ENCODE data around the gene TGFBRAP1. TPM values are rescaled to one million over a fixed set of nuclear protein-coding genes. Genes with fewer than 3 reads are reported as not detected.

The TGFBRAP1 gene
- total and polyA plus RNA-seq, 4 experiments from 2014 or later: 19.9 to 27.4 (median 20.8) TPM

DNA sequence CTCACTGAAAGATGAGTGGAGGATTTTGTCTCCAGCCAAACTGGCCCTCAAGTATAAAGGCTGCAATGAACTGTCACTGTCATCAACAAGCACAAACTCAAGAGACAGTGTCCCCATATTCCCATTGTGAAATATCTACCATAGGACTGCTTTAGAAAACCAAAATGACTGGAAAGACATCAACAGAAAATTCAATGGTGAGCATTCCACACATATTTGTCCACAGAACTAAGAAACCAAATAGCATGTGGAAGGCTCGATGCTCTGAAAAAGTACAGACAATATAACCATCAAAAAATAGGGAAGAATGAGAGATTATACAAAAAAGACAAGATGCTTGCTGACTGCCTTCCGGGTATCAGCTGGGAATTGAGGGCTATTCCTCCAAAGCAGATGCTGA is 37.6 kb downstream of the TGFBRAP1 start:
- H3K4me3 Mint-ChIP-seq: no peak overlapping the region
- POLR2A ChIA-PET (ENCODE audit: partially characterized antibody): no interaction called here
- peaks cover 60 to 77% of the 10 kb centered on the region in 2 donors for H3K36me3 Mint-ChIP-seq
- H3K9me3 ChIP-seq (ENCODE audit: control insufficient read depth in 1 of 2, low read length in 2 of 2): no peaks in the 10 kb centered on the region
- no peaks in the 10 kb centered on the region for H3K4me1 ChIP-seq (ENCODE audit: insufficient read depth, low read length)
- no peaks in the 10 kb centered on the region for H3K27me3 Mint-ChIP-seq
- H3K36me3 ChIP-seq (ENCODE audit: insufficient read depth, low read length): peaks cover 42% of the 10 kb centered on the region
- no peaks in the 10 kb centered on the region for H3K27me3 ChIP-seq (ENCODE audit: insufficient read depth, low read length)
- intact Hi-C loops (cut with micrococcal nuclease): no loop called here
- H3K9me3 Mint-ChIP-seq: no peaks in the 10 kb centered on the region
- no peak overlapping the region for H3K27ac ChIP-seq (ENCODE audit: low read depth, low read length)
- CTCF ChIA-PET (ENCODE audit: partially characterized antibody): no interaction called here
- peaks cover 0 to 2% (median under 1%) of the 10 kb centered on the region in 4 donors for H3K4me1 Mint-ChIP-seq
- DNase-seq: no peak
- H3K27ac Mint-ChIP-seq: peak overlapping the region in 1 of 7 donors; percentile 54
- no peak overlapping the region for H3K4me3 ChIP-seq (ENCODE audit: low read length in 2 of 2)

DNA sequence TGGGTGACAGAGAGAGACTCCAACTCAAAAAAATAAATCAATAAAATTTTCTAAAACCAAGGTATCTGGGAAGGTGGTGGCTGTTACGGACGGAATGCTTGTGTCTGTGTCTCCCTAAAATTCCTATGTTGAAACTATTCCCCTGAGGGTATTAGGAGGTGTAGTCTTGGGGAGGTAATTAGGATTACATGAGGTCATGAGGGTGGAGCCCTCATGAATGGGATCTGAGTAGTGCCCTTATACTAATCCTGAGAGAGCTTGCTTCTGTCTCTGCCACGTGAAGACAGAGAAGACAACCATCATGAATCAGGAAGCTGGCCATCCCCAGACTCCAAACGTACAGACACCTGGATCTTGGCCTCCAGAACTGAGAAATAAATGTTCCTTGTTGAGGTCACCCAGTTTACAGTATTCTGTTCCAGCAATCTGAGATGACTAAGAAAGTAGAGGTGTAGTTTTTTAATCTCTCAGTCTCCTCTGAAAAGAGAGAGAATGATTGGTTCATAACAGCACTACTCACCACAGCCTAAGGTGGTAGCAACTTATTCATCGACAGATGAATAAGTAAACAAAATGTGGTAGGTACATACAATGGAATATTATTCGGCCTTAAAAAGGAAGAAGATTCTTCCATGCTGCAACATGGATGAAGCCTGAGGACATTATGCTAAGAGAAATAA is 38.4 kb downstream of the TGFBRAP1 start:
- H3K4me3 Mint-ChIP-seq: no peak overlapping the region
- no peaks in the 10 kb centered on the region for H3K27me3 Mint-ChIP-seq
- CTCF ChIA-PET (ENCODE audit: partially characterized antibody): no interaction called here
- Histone ChIP-seq H3K4me3 (ENCODE audit: low read length in 2 of 2) (no peak overlapping the region), H3K36me3 (ENCODE audit: insufficient read depth, low read length) (peaks cover 38% of the 10 kb centered on the region), H3K4me1 (ENCODE audit: insufficient read depth, low read length) (no peaks in the 10 kb centered on the region), H3K9me3 (ENCODE audit: control insufficient read depth in 1 of 2, low read length in 2 of 2) (no peaks in the 10 kb centered on the region), H3K27ac (ENCODE audit: low read depth, low read length) (no peak overlapping the region), H3K27me3 (ENCODE audit: insufficient read depth, low read length) (no peaks in the 10 kb centered on the region)
- POLR2A ChIA-PET (ENCODE audit: partially characterized antibody): no interaction called here
- intact Hi-C loops (cut with micrococcal nuclease): no loop called here
- H3K9me3 Mint-ChIP-seq: no peaks in the 10 kb centered on the region
- DNase-seq: no peak
- peaks cover 0 to 2% (median under 1%) of the 10 kb centered on the region in 4 donors for H3K4me1 Mint-ChIP-seq
- H3K36me3 Mint-ChIP-seq: peaks cover 57 to 80% of the 10 kb centered on the region in 2 donors
- no peak overlapping the region for H3K27ac Mint-ChIP-seq

DNA sequence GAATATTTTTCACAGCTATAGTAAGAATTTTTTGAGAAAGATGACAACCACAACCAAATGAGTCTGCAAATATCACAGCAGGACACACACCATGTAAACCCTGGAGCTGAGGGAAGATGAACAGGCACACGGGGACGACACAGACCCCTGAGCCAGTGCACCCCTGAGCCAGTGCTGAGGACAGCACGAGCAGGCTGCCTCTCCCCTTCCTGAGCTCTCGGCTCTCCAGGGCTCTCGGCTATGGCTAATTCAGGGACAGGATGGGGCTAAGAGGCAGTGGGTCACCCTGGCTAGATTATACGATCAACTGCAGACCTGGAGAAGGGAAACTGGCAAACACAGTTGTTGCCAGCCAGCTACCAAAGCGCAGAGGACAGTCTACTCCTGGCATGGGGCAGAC is 41.4 kb downstream of the TGFBRAP1 start:
- intact Hi-C loops (cut with micrococcal nuclease): no loop called here
- Mint-ChIP-seq H3K4me1 (peaks cover 0 to 1% (median 0%) of the 10 kb centered on the region in 4 donors), H3K36me3 (peaks cover 63 to 84% of the 10 kb centered on the region in 2 donors), H3K27ac (peak overlapping the region in 1 of 7 donors; percentile 31), H3K9me3 (no peaks in the 10 kb centered on the region), H3K27me3 (no peaks in the 10 kb centered on the region), H3K4me3 (no peak overlapping the region)
- CTCF ChIA-PET (ENCODE audit: partially characterized antibody): interaction anchor here (1.2 kb wide), 1 partner anchor 14 kb away, joined by 3 read pairs; no protein-coding TSS in a partner anchor
- POLR2A ChIA-PET (ENCODE audit: partially characterized antibody): interaction anchor here (0.6 kb wide), 1 partner anchor 9 kb away, joined by 3 read pairs; no protein-coding TSS in a partner anchor
- peak in 1 of 5 donors; percentile 21 for DNase-seq
- Histone ChIP-seq H3K4me1 (ENCODE audit: insufficient read depth, low read length) (no peaks in the 10 kb centered on the region), H3K4me3 (ENCODE audit: low read length in 2 of 2) (no peak overlapping the region), H3K9me3 (ENCODE audit: control insufficient read depth in 1 of 2, low read length in 2 of 2) (no peaks in the 10 kb centered on the region), H3K36me3 (ENCODE audit: insufficient read depth, low read length) (peaks cover 36% of the 10 kb centered on the region), H3K27me3 (ENCODE audit: insufficient read depth, low read length) (no peaks in the 10 kb centered on the region), H3K27ac (ENCODE audit: low read depth, low read length) (no peak overlapping the region)

DNA sequence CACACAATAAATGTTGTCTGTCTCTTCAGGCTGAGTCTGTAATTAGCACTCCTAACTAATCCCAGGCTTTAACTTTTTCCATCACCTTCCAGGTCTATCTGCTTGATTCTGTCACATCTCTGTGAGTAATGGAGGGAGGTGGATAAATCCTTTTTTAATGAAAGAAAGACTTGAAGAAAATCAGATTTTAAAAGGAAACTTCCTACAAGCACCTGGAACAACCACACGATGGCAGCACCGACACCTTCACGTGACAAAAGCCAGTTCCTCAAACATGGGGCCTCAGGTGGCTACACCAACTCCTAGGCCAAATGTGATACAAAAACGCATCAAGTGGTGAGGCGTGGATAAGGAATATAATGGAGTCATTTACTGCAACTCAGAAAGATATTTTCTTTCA is 41.8 kb downstream of the TGFBRAP1 start:
- Mint-ChIP-seq H3K27ac (peak overlapping the region in 1 of 7 donors; percentile 80), H3K4me1 (peaks cover 0 to 1% (median 0%) of the 10 kb centered on the region in 4 donors), H3K9me3 (no peaks in the 10 kb centered on the region), H3K36me3 (peaks cover 64 to 85% of the 10 kb centered on the region in 2 donors), H3K27me3 (no peaks in the 10 kb centered on the region), H3K4me3 (no peak overlapping the region)
- Histone ChIP-seq H3K36me3 (ENCODE audit: insufficient read depth, low read length) (peaks cover 36% of the 10 kb centered on the region), H3K9me3 (ENCODE audit: control insufficient read depth in 1 of 2, low read length in 2 of 2) (no peaks in the 10 kb centered on the region), H3K4me1 (ENCODE audit: insufficient read depth, low read length) (no peaks in the 10 kb centered on the region), H3K27ac (ENCODE audit: low read depth, low read length) (no peak overlapping the region), H3K4me3 (ENCODE audit: low read length in 2 of 2) (no peak overlapping the region), H3K27me3 (ENCODE audit: insufficient read depth, low read length) (no peaks in the 10 kb centered on the region)
- ChIA-PET POLR2A (ENCODE audit: partially characterized antibody) (interaction anchor here (0.6 kb wide), 1 partner anchor 9 kb away, joined by 3 read pairs; no protein-coding TSS in a partner anchor), CTCF (ENCODE audit: partially characterized antibody) (interaction anchor here (1.2 kb wide), 1 partner anchor 14 kb away, joined by 3 read pairs; no protein-coding TSS in a partner anchor)
- intact Hi-C loops (cut with micrococcal nuclease): no loop called here
- peak in 4 of 5 donors; percentile 4 to 33 (median 8) for DNase-seq

DNA sequence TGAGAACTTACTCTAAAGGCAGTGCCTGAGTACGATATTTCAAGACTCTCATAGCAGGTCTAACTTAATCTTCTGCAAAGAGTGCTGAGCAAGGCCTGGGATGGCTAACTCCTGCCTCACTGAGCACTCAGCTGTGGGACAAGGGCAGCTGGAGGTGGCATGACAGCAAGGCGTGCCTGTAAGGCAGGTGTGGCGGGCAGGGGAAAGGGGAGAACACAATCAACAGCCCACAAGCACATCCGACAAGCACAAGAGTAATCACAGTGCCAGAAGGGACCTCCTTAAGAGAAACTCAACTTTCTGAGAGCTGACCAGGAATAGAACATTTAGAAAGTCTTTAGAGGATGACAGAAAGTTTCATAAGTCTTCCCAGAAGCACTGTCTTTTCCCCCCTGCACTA is 46.0 kb downstream of the TGFBRAP1 start:
- Histone ChIP-seq H3K27me3 (ENCODE audit: insufficient read depth, low read length) (no peaks in the 10 kb centered on the region), H3K27ac (ENCODE audit: low read depth, low read length) (no peak overlapping the region), H3K36me3 (ENCODE audit: insufficient read depth, low read length) (peaks cover 59% of the 10 kb centered on the region), H3K9me3 (ENCODE audit: control insufficient read depth in 1 of 2, low read length in 2 of 2) (no peaks in the 10 kb centered on the region), H3K4me3 (ENCODE audit: low read length in 2 of 2) (no peak overlapping the region), H3K4me1 (ENCODE audit: insufficient read depth, low read length) (no peaks in the 10 kb centered on the region)
- peaks cover 0 to 2% (median 0%) of the 10 kb centered on the region in 4 donors for H3K4me1 Mint-ChIP-seq
- no peak for DNase-seq
- ChIA-PET POLR2A (ENCODE audit: partially characterized antibody) (no interaction called here), CTCF (ENCODE audit: partially characterized antibody) (no interaction called here)
- peaks cover 60 to 91% of the 10 kb centered on the region in 2 donors for H3K36me3 Mint-ChIP-seq
- H3K4me3 Mint-ChIP-seq: no peak overlapping the region
- peaks cover 0 to 2% (median 0%) of the 10 kb centered on the region in 8 donors for H3K9me3 Mint-ChIP-seq
- H3K27me3 Mint-ChIP-seq: no peaks in the 10 kb centered on the region
- intact Hi-C loops (cut with micrococcal nuclease): no loop called here
- peak overlapping the region in 1 of 7 donors; percentile 11 for H3K27ac Mint-ChIP-seq

DNA sequence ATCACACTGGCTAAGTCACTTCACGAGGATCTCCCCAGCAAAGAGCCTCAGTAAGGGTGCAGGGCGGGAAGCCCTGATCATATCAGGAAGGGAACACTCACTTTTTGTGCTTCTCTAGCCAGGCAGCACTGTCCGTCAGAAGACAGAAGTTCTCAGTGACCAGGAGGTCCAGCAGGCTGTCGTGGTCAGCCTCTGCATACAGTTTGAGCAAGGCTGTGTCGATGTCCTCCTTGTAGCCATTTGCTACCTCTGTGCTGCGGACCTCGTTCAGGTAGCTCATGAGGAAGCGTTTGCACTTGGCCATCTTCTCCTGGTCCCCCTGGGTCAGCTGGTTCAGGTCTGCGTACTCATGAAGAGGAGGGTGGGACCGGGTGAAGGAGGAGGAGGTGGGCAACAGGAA is 49.3 kb downstream of the TGFBRAP1 start:
- H3K36me3 ChIP-seq (ENCODE audit: insufficient read depth, low read length): peaks cover 67% of the 10 kb centered on the region
- peaks cover 70 to 95% of the 10 kb centered on the region in 2 donors for H3K36me3 Mint-ChIP-seq
- peaks cover 0 to 2% (median 0%) of the 10 kb centered on the region in 4 donors for H3K4me1 Mint-ChIP-seq
- intact Hi-C loops (cut with micrococcal nuclease): no loop called here
- no peak for DNase-seq
- H3K9me3 Mint-ChIP-seq: peaks cover 0 to 2% (median 0%) of the 10 kb centered on the region in 8 donors
- CTCF ChIA-PET (ENCODE audit: partially characterized antibody): no interaction called here
- no peak overlapping the region for H3K4me3 ChIP-seq (ENCODE audit: low read length in 2 of 2)
- peak overlapping the region in 2 of 7 donors; percentile 20 to 55 for H3K27ac Mint-ChIP-seq
- no peak overlapping the region for H3K4me3 Mint-ChIP-seq
- no peaks in the 10 kb centered on the region for H3K4me1 ChIP-seq (ENCODE audit: insufficient read depth, low read length)
- no peak overlapping the region for H3K27ac ChIP-seq (ENCODE audit: low read depth, low read length)
- no peaks in the 10 kb centered on the region for H3K27me3 Mint-ChIP-seq
- H3K27me3 ChIP-seq (ENCODE audit: insufficient read depth, low read length): no peaks in the 10 kb centered on the region
- POLR2A ChIA-PET (ENCODE audit: partially characterized antibody): no interaction called here
- H3K9me3 ChIP-seq (ENCODE audit: control insufficient read depth in 1 of 2, low read length in 2 of 2): no peaks in the 10 kb centered on the region

DNA sequence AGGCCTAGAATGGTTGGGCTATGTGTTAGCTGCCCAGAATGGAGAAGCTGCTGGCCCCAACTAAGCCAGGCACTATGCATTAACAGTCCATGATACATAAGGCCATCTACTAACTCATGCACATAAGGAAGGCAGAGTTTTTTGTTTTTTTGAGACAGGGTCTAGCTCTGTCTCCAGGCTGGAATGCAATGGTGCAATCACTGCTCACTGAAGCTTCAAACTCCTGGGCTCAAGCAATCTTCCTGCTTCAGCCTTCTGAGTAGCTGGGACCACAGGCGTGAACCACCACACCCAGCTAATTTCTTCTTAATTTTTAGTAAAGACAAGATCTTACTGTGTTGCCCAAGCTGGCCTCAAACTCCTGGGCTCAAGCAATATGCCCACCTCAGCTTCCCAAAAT is 50.4 kb downstream of the TGFBRAP1 start:
- Mint-ChIP-seq H3K4me3 (no peak overlapping the region), H3K27me3 (no peaks in the 10 kb centered on the region), H3K36me3 (peaks cover 68 to 94% of the 10 kb centered on the region in 2 donors), H3K9me3 (peaks cover 0 to 2% (median 0%) of the 10 kb centered on the region in 8 donors), H3K4me1 (peaks cover 0 to 2% (median 0%) of the 10 kb centered on the region in 4 donors), H3K27ac (no peak overlapping the region)
- Histone ChIP-seq H3K36me3 (ENCODE audit: insufficient read depth, low read length) (peaks cover 67% of the 10 kb centered on the region), H3K4me3 (ENCODE audit: low read length in 2 of 2) (no peak overlapping the region), H3K9me3 (ENCODE audit: control insufficient read depth in 1 of 2, low read length in 2 of 2) (no peaks in the 10 kb centered on the region), H3K27me3 (ENCODE audit: insufficient read depth, low read length) (no peaks in the 10 kb centered on the region), H3K4me1 (ENCODE audit: insufficient read depth, low read length) (no peaks in the 10 kb centered on the region), H3K27ac (ENCODE audit: low read depth, low read length) (no peak overlapping the region)
- DNase-seq: no peak
- CTCF ChIA-PET (ENCODE audit: partially characterized antibody): no interaction called here
- intact Hi-C loops (cut with micrococcal nuclease): no loop called here
- POLR2A ChIA-PET (ENCODE audit: partially characterized antibody): interaction anchor here (0.8 kb wide), 1 partner anchor 9 kb away, joined by 3 read pairs; no protein-coding TSS in a partner anchor

Data from CD4-positive, alpha-beta memory T cell (primary cell).